Hematopoietic multipotent progenitor cell treated with erythropoietin and hydrocortisone succinate and interleukin-3 and kit ligand, for 8 days (in vitro differentiated cells): ENCODE measurements around the gene ZNF560.
A peak's percentile ranks its signal among the peaks of the same experiment; 100 is the strongest.

Experiments
- DNase-seq: peaks from one replicate; pipeline ENCODE4 v3.0.0-alpha.2; 2015

Gene ZNF560

GRCh38 chr19:9435279-9436268 is 62.8 kb downstream of the ZNF560 start, which contains the start of gene ZNF266:
Gene ZNF266, minus strand, starts transcription at chr19:9435573. Its CDS starts 15,484 bp downstream, at chr19:9420089.
- DNase-seq, result peak; percentile 93

- DNase-seq, result peak; percentile 53
These were observed 66.9 kb downstream of the ZNF560 start for GRCh38 chr19:9431475-9431874.

- DNase-seq, result no peak
These were observed 68.0 kb downstream of the ZNF560 start for GRCh38 chr19:9430444-9430843.

- no peak for DNase-seq
These were observed 70.5 kb downstream of the ZNF560 start for GRCh38 chr19:9427941-9428340.
